Measurements from ENCODE around the gene SPDYE6. TPM values are rescaled to one million over a fixed set of nuclear protein-coding genes. Genes with fewer than 3 reads are reported as not detected.

SPDYE6 gene
- total RNA-seq, 1 donor from 2014 or later, result not detected

DNA sequence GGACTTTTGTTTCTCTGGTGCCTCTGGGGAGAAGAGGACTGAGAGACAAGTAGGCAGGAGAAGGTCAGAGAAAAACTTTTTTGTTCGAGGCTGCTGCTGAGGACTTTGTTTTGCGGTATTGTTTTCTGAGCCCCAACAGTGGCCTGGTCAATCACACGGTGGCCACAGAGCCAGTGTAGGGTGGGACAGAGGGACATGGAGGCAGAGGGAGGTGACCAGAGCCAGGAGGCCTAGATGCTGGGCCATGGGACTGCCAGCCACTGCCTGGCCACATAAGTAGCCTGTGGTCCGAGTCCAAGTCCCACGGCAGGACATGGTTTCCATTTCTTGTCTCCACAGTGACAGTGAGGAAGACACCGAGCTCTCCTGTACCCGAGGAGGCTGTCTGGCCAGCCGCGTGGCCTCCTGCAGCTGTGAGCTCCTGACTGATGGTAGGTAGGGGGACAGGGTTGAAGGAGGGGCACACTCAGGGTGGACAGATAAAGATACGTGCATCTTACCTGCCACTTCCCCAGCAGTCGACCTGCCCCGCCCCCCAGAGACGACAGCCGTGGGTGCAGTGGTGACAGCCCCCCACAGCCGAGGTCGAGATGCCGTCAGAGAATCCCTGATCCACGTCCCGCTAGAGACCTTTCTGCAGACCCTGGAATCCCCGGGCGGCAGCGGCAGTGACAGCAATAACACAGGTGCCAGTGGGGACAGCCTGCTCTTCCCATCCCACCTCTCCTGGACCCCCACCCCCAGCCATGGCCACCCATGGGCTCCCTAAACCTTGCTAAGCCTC lies 42.1 kb downstream of the SPDYE6 start:
- H3K4me3 ChIP-seq, result no peak overlapping the region
- TF ChIP-seq, protein P1, sequence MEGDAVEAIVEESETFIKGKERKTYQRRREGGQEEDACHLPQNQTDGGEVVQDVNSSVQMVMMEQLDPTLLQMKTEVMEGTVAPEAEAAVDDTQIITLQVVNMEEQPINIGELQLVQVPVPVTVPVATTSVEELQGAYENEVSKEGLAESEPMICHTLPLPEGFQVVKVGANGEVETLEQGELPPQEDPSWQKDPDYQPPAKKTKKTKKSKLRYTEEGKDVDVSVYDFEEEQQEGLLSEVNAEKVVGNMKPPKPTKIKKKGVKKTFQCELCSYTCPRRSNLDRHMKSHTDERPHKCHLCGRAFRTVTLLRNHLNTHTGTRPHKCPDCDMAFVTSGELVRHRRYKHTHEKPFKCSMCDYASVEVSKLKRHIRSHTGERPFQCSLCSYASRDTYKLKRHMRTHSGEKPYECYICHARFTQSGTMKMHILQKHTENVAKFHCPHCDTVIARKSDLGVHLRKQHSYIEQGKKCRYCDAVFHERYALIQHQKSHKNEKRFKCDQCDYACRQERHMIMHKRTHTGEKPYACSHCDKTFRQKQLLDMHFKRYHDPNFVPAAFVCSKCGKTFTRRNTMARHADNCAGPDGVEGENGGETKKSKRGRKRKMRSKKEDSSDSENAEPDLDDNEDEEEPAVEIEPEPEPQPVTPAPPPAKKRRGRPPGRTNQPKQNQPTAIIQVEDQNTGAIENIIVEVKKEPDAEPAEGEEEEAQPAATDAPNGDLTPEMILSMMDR (IDR thresholded peaks at IDR 0.05; ENCODE audit: borderline replicate concordance), result no peak
- no peaks in the 10 kb centered on the region for H3K4me1 ChIP-seq
- no peaks in the 10 kb centered on the region for H3K27me3 ChIP-seq (ENCODE audit: low read depth)
- H3K36me3 ChIP-seq, result no peaks in the 10 kb centered on the region
- DNase-seq, result no peak
- no peak overlapping the region for H3K27ac ChIP-seq (replicated peaks)
- H3K9me3 ChIP-seq (replicated peaks), result no peaks in the 10 kb centered on the region
- intact Hi-C loops (cut with micrococcal nuclease), result no loop called here

DNA sequence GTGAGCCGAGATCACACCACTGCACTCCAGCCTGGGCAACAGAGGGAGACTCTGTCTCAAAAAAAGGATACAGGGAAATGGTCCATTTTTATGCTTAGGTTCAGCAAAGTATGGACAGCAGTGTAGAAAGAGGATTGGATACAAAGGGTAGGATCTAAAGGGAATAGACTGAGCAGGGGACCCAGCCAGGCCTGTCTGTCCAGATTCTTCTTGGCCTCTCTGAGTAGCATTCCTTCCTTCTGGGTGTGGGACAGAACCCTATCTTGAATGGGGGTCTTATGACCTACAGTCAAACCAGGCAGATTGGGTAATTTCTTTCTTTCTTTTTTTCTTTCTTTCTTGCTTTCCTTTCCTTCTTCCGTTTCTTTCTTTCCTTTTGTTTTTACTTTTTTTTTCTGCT lies 43.9 kb downstream of the SPDYE6 start:
- H3K4me1 ChIP-seq, result peaks cover 2% of the 10 kb centered on the region
- DNase-seq, result no peak
- no peaks in the 10 kb centered on the region for H3K9me3 ChIP-seq (replicated peaks)
- H3K27ac ChIP-seq (replicated peaks), result no peak overlapping the region
- no peaks in the 10 kb centered on the region for H3K27me3 ChIP-seq (ENCODE audit: low read depth)
- no peaks in the 10 kb centered on the region for H3K36me3 ChIP-seq
- TF ChIP-seq, protein P1 (IDR thresholded peaks at IDR 0.05; ENCODE audit: borderline replicate concordance), result no peak
- intact Hi-C loops (cut with micrococcal nuclease), result no loop called here
- no peak overlapping the region for H3K4me3 ChIP-seq

DNA sequence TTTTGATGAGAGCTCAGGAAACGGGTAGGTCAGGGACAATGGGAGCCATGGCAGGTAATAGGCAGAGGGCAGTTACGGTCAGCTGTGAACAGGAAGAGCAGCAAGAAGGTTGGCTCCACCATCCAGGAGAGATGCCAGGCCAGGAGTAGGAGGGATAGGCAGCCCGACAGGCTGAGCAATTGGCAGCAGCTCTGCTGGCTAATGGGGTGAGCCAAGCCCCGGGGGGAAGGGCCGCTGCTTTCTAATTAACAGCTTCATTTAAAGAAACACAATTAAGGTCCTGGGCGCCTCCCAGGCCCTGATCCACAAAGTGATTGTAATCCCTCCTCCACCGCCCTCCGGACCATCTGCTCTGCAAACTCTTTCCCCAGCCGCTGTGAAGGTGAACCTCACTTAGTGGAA lies 45.8 kb downstream of the SPDYE6 start:
- H3K36me3 ChIP-seq, result no peaks in the 10 kb centered on the region
- H3K4me3 ChIP-seq, result no peak overlapping the region
- intact Hi-C loops (cut with micrococcal nuclease), result no loop called here
- H3K27me3 ChIP-seq (ENCODE audit: low read depth), result no peaks in the 10 kb centered on the region
- H3K4me1 ChIP-seq, result peaks cover 8% of the 10 kb centered on the region
- no peaks in the 10 kb centered on the region for H3K9me3 ChIP-seq (replicated peaks)
- no peak overlapping the region for H3K27ac ChIP-seq (replicated peaks)
- DNase-seq, result no peak
- TF ChIP-seq, protein P1 (IDR thresholded peaks at IDR 0.05; ENCODE audit: borderline replicate concordance), result no peak

DNA sequence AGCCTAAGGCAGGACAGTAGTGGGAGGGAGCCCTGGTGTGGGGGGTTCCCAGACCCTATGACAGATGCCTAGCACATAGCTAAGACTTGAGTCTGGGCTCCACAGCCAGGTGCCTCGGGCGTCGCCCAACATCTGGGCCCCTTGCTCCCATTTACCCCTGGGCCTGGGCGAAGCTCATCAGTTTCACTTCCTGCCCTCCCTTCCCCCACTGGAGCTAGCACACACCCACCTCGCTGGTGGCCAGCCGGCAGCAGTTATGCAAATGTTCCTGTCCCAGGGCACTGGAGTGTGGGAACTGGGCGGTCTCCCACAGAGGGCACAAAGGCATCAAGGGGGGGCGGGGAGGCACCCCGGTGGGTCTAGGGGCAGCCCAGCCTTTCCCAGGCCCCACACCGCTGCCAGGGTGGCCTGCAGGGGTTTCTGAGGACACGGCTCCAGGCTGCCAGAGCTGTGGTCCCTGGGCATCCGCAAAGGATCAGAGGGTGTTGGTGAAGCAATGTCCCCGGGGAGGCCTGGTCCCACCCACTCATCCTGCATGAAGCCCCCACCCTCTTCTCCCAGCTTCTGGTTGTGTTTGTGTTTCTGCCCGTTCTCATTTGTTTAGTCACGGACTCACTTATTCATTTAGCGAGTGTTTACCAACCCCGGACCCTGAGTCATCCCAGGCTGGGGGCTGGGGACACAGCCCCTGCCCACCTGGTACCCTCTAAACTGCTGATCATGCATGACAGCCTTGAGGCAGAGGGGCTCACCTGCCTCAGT lies 49.1 kb downstream of the SPDYE6 start:
- H3K27me3 ChIP-seq (ENCODE audit: low read depth), result no peaks in the 10 kb centered on the region
- peaks cover 18% of the 10 kb centered on the region for H3K4me1 ChIP-seq
- no peak overlapping the region for H3K4me3 ChIP-seq
- TF ChIP-seq, protein P1 (IDR thresholded peaks at IDR 0.05; ENCODE audit: borderline replicate concordance), result no peak
- DNase-seq, result peak; percentile 51
- intact Hi-C loops (cut with micrococcal nuclease), result no loop called here
- no peaks in the 10 kb centered on the region for H3K36me3 ChIP-seq
- H3K9me3 ChIP-seq (replicated peaks), result no peaks in the 10 kb centered on the region
- H3K27ac ChIP-seq (replicated peaks), result no peak overlapping the region

DNA sequence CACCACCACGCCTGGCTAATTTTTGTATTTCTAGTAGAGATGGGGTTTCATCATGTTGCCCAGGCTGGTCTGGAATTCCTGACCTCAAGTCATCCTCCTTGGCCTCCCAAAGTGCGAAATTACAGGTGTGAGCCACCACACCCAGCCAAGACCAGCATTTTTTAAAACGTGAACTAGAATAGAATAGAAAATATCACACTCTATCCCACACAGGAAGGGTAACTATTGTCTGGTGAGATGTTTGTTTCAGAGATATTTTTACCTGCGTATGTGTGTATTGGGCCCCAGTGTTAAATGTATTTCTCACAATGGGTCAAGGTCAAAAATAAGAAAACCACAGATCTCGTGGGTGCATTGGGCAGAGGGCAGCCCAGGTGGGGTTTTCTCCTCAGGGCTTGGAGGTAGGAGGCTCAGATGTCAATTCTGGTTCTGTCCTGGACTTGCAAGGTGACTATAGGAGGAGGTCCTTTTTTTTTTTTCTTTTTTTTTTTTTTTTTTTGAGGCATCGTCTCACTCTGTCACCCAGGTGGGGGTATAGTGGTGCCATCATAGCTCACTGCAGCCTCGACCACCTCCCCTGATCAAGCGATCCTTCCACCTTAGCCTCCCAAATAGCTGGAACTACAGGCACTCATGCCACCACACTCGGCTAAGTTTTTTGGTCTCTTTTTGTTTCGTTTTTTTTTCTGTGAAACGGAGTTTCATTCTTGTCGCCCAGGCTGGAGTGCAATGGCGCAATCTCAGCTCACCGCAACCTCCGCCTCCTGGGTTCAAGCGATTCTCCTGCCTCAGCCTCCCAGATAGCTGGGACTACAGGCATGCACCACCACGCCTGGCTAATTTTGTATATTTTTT lies 50.6 kb downstream of the SPDYE6 start:
- intact Hi-C loops (cut with micrococcal nuclease), result no loop called here

More for the DNA sequence above, 50.6 kb downstream of the SPDYE6 start:
- no peaks in the 10 kb centered on the region for H3K9me3 ChIP-seq (replicated peaks)
- H3K4me1 ChIP-seq, result peaks cover 23% of the 10 kb centered on the region
- TF ChIP-seq, protein P1 (IDR thresholded peaks at IDR 0.05; ENCODE audit: borderline replicate concordance), result no peak
- H3K27ac ChIP-seq (replicated peaks), result no peak overlapping the region
- H3K4me3 ChIP-seq, result no peak overlapping the region
- no peaks in the 10 kb centered on the region for H3K36me3 ChIP-seq
- DNase-seq, result no peak
- H3K27me3 ChIP-seq (ENCODE audit: low read depth), result peaks cover 6% of the 10 kb centered on the region

Data from left ventricle myocardium inferior (tissue), 1 donor.